Stimulated activated CD4-positive, alpha-beta T cell treated with anti-CD3 and anti-CD28 coated beads, TNF-alpha, amount 100 ng/mL, for 1 hour (primary cell): ENCODE data around the gene NEK11.

Experiments used
- DNase-seq, 3 donors: peaks; one replicate each; pipeline ENCODE4 v3.0.0-alpha.2; 2020; ENCODE audit warnings: low read depth in 3 of 3, low spot score in 1 of 3

Gene NEK11

GRCh38 chr3:131125684-131126083 is 99.0 kb downstream of the NEK11 start:
- no peak for DNase-seq

GRCh38 chr3:131140891-131141290 is 114.2 kb downstream of the NEK11 start:
- DNase-seq = no peak

- DNase-seq = no peak
Measured at GRCh38 chr3:131141770-131142169, 115.1 kb downstream of the NEK11 start.

- no peak for DNase-seq
Measured at GRCh38 chr3:131142580-131142979, 115.9 kb downstream of the NEK11 start.

- DNase-seq = no peak
Measured at GRCh38 chr3:131143802-131144201, 117.1 kb downstream of the NEK11 start.

- DNase-seq = no peak
Measured at GRCh38 chr3:131147534-131147933, 120.9 kb downstream of the NEK11 start.

- DNase-seq = no peak
Measured at GRCh38 chr3:131158434-131158833, 131.8 kb downstream of the NEK11 start.

GRCh38 chr3:131162516-131162915 is 135.8 kb downstream of the NEK11 start:
- DNase-seq = no peak

- DNase-seq = no peak
Measured at GRCh38 chr3:131167867-131168266, 141.2 kb downstream of the NEK11 start.

GRCh38 chr3:131169331-131169730 is 142.7 kb downstream of the NEK11 start:
- DNase-seq = no peak

- DNase-seq = no peak
Measured at GRCh38 chr3:131172502-131173200, 146.0 kb downstream of the NEK11 start.

GRCh38 chr3:131174752-131175151 is 148.1 kb downstream of the NEK11 start:
- no peak for DNase-seq

GRCh38 chr3:131178710-131179375 is 152.2 kb downstream of the NEK11 start:
- DNase-seq = no peak

- no peak for DNase-seq
Measured at GRCh38 chr3:131192701-131193100, 166.0 kb downstream of the NEK11 start.

GRCh38 chr3:131193641-131194238 is 167.1 kb downstream of the NEK11 start:
- DNase-seq = no peak

GRCh38 chr3:131194816-131195215 is 168.1 kb downstream of the NEK11 start:
- no peak for DNase-seq

- no peak for DNase-seq
Measured at GRCh38 chr3:131200636-131201199, 174.0 kb downstream of the NEK11 start.

GRCh38 chr3:131216330-131216729 is 189.7 kb downstream of the NEK11 start:
- DNase-seq = no peak

- DNase-seq = no peak
Measured at GRCh38 chr3:131216801-131217200, 190.1 kb downstream of the NEK11 start.

GRCh38 chr3:131217296-131217741 is 190.6 kb downstream of the NEK11 start:
- no peak for DNase-seq

GRCh38 chr3:131218196-131218595 is 191.5 kb downstream of the NEK11 start:
- no peak for DNase-seq

GRCh38 chr3:131221731-131222130 is 195.1 kb downstream of the NEK11 start:
- no peak for DNase-seq
